SK-N-SH treated with all-trans-retinoic acid at 6 μM for 48 hours (cell line): ENCODE results near the gene VPS13D.

Source experiments
- ARNTL ChIP-seq: fragments of 450-650 bp; formaldehyde crosslinking; IDR thresholded peaks from 2 replicates; pipeline ENCODE4 v1.5.0; 2020; ENCODE audit warnings: low read depth, mild to moderate bottlenecking, moderate library complexity, borderline replicate concordance
- OSR1 ChIP-seq: fragments of 250-450 bp; sonication (Bioruptor Pico); IDR thresholded peaks from 2 replicates; pipeline ENCODE4 v1.8.0; 2022; ENCODE audit warnings: moderate library complexity, mild to moderate bottlenecking, inconsistent platforms
- PATZ1 ChIP-seq: fragments of 250-450 bp; sonication (Bioruptor Pico); IDR thresholded peaks from 2 replicates; pipeline ENCODE4 v1.8.0; 2020; ENCODE audit warnings: mild to moderate bottlenecking, moderate library complexity, borderline replicate concordance
- SNAI2 ChIP-seq: fragments of 250-450 bp; sonication (Bioruptor Pico); IDR thresholded peaks from 2 replicates; pipeline ENCODE4 v1.5.0; 2020; ENCODE audit warnings: mild to moderate bottlenecking, moderate library complexity
- ZNF70 ChIP-seq: fragments of 450-650 bp; formaldehyde crosslinking; IDR thresholded peaks from 2 replicates; pipeline ENCODE4 v1.5.0; 2020; ENCODE audit warnings: mild to moderate bottlenecking, moderate library complexity
- ZNF8 ChIP-seq: fragments of 450-650 bp; formaldehyde crosslinking; IDR thresholded peaks from 2 replicates; pipeline ENCODE4 v1.5.0; 2020; ENCODE audit warnings: mild to moderate bottlenecking, moderate library complexity

GRCh38 chr1:12180903-12181302 lies 48.9 kb upstream of the VPS13D start:
- no peak for TF ChIP-seq SNAI2 (CRISPR knock-in tag)
- TF ChIP-seq OSR1 = no peak
- TF ChIP-seq PATZ1 = no peak
- TF ChIP-seq ARNTL (CRISPR knock-in tag) = no peak
- no peak for TF ChIP-seq ZNF70 (CRISPR knock-in tag)
- no peak for TF ChIP-seq ZNF8 (CRISPR knock-in tag)
